Nephron (organoid): ENCODE data around the gene CENPP.

ENCODE experiments used
- H3K27ac Mint-ChIP-seq, 3 experiments: 2 replicates each; pipeline ENCODE4 v1.8.0; 2020; ENCODE audit warnings: mixed read lengths in 3 of 3, mild to moderate bottlenecking in 2 of 3, moderate library complexity in 1 of 3
- H3K27me3 Mint-ChIP-seq: 2 replicates; pipeline ENCODE4 v1.8.0; 2021; ENCODE audit warnings: low read depth, mild to moderate bottlenecking, moderate library complexity, mixed read lengths
- H3K36me3 Mint-ChIP-seq: 2 replicates; pipeline ENCODE4 v1.8.0; 2020; ENCODE audit warnings: low read depth, mixed read lengths
- H3K4me1 Mint-ChIP-seq: 2 replicates; pipeline ENCODE4 v1.8.0; 2020; ENCODE audit warnings: mixed read lengths
- H3K4me3 Mint-ChIP-seq, 3 experiments: 2 replicates each; pipeline ENCODE4 v1.8.0; 2020; ENCODE audit warnings: mild to moderate bottlenecking in 3 of 3, mixed read lengths in 3 of 3, moderate library complexity in 2 of 3
- H3K9me3 Mint-ChIP-seq: 2 replicates; pipeline ENCODE4 v1.8.0; 2020; ENCODE audit warnings: mixed read lengths
- CTCF ChIP-seq, 3 experiments: fragments of 200-600 bp; sonication (generic); IDR thresholded peaks; one replicate each; pipeline ENCODE4 v1.5.0; 2021; ENCODE audit warnings: antibody characterized with exemption in 3 of 3; ENCODE audit not compliant: unreplicated experiment in 3 of 3

The CENPP gene

GRCh38 chr9:92300936-92301335 lies 24.8 kb upstream of the CENPP start:
- no peak for TF ChIP-seq CTCF (IDR thresholded peaks at IDR 0.05; ENCODE audit: unreplicated experiment in 3 of 3)
- no peaks in the 10 kb centered on the region for H3K27me3 Mint-ChIP-seq
- no peaks in the 10 kb centered on the region for H3K9me3 Mint-ChIP-seq
- H3K36me3 Mint-ChIP-seq: peaks cover 53% of the 10 kb centered on the region
- H3K27ac Mint-ChIP-seq: no peak overlapping the region
- no peaks in the 10 kb centered on the region for H3K4me1 Mint-ChIP-seq
- no peak overlapping the region for H3K4me3 Mint-ChIP-seq

- TF ChIP-seq CTCF (IDR thresholded peaks at IDR 0.05; ENCODE audit: unreplicated experiment in 3 of 3): no peak
- Mint-ChIP-seq H3K27me3 (no peaks in the 10 kb centered on the region), H3K4me3 (no peak overlapping the region), H3K9me3 (no peaks in the 10 kb centered on the region), H3K36me3 (peaks cover 65% of the 10 kb centered on the region), H3K4me1 (peaks cover 11% of the 10 kb centered on the region), H3K27ac (no peak overlapping the region)
Measured at GRCh38 chr9:92308893-92309292, 16.9 kb upstream of the CENPP start.

GRCh38 chr9:92310562-92310961 lies 15.2 kb upstream of the CENPP start:
- Mint-ChIP-seq H3K27me3 (no peaks in the 10 kb centered on the region), H3K27ac (no peak overlapping the region), H3K36me3 (peaks cover 68% of the 10 kb centered on the region), H3K4me3 (no peak overlapping the region), H3K9me3 (no peaks in the 10 kb centered on the region), H3K4me1 (peaks cover 11% of the 10 kb centered on the region)
- TF ChIP-seq CTCF (IDR thresholded peaks at IDR 0.05; ENCODE audit: unreplicated experiment in 3 of 3): no peak

GRCh38 chr9:92312887-92313623 lies 12.7 kb upstream of the CENPP start:
- no peak overlapping the region for H3K4me3 Mint-ChIP-seq
- H3K27me3 Mint-ChIP-seq: no peaks in the 10 kb centered on the region
- peak overlapping the region in 1 of 3 experiments; percentile 50 for H3K27ac Mint-ChIP-seq
- TF ChIP-seq CTCF (IDR thresholded peaks at IDR 0.05; ENCODE audit: unreplicated experiment in 3 of 3): no peak
- H3K36me3 Mint-ChIP-seq: peaks cover 73% of the 10 kb centered on the region
- no peaks in the 10 kb centered on the region for H3K9me3 Mint-ChIP-seq
- peaks cover 11% of the 10 kb centered on the region for H3K4me1 Mint-ChIP-seq

- Mint-ChIP-seq H3K4me3 (no peak overlapping the region), H3K4me1 (peaks cover 11% of the 10 kb centered on the region), H3K27me3 (no peaks in the 10 kb centered on the region), H3K36me3 (peaks cover 73% of the 10 kb centered on the region), H3K27ac (peak overlapping the region in 1 of 3 experiments; percentile 50), H3K9me3 (no peaks in the 10 kb centered on the region)
- TF ChIP-seq CTCF (IDR thresholded peaks at IDR 0.05; ENCODE audit: unreplicated experiment in 3 of 3): no peak
Measured at GRCh38 chr9:92313624-92314012, 12.1 kb upstream of the CENPP start.

GRCh38 chr9:92315456-92315855 lies 10.3 kb upstream of the CENPP start:
- Mint-ChIP-seq H3K4me3 (no peak overlapping the region), H3K36me3 (peaks cover 66% of the 10 kb centered on the region), H3K4me1 (peaks cover 11% of the 10 kb centered on the region), H3K27me3 (no peaks in the 10 kb centered on the region), H3K9me3 (no peaks in the 10 kb centered on the region), H3K27ac (no peak overlapping the region)
- no peak for TF ChIP-seq CTCF (IDR thresholded peaks at IDR 0.05; ENCODE audit: unreplicated experiment in 3 of 3)
